Gastrocnemius medialis (tissue), 4 donors: Measurements from ENCODE around the gene IGSF9B. TPM values are rescaled to one million over a fixed set of nuclear protein-coding genes. Genes with fewer than 3 reads are reported as not detected.

ENCODE experiments used
- ATAC-seq, 2 donors: fragments of 150-250 bp; one replicate each; pipeline ENCODE4 v1.9.1; 2016
- DNase-seq, 2 donors: peaks; one replicate each; pipeline ENCODE4 v3.0.0-alpha.2; 2019
- H3K27ac ChIP-seq, 4 donors: fragments of 200-600 bp; sonication (generic); 1 replicate in 1 of 4; 2 replicates in 3 of 4; pipeline ENCODE4 v1.5.1; 2016 to 2018; ENCODE audit warnings: mild to moderate bottlenecking in 2 of 4, moderate library complexity in 1 of 4
- H3K27me3 ChIP-seq, 3 donors: fragments of 200-600 bp; sonication (generic) in 2 of 3; 1 replicate in 1 of 3; 2 replicates in 2 of 3; pipeline versions ENCODE4 v1.5.1 to v1.6.0; 2016 to 2019; ENCODE audit warnings: mild to moderate bottlenecking in 1 of 3, moderate library complexity in 1 of 3
- H3K36me3 ChIP-seq, 2 donors: fragments of 200-600 bp; sonication (generic) in 1 of 2; one replicate each; pipeline ENCODE4 v1.5.1; 2017 to 2018
- H3K4me1 ChIP-seq, 2 donors: fragments of 200-600 bp; sonication (generic) in 1 of 2; one replicate each; pipeline ENCODE4 v1.5.1; 2016 to 2017; ENCODE audit warnings: mild to moderate bottlenecking in 2 of 2
- H3K4me3 ChIP-seq, 4 donors: fragments of 200-600 bp; sonication (generic) in 3 of 4; 1 replicate in 1 of 4; 2 replicates in 3 of 4; pipeline ENCODE4 v1.5.1; 2016 to 2019; ENCODE audit warnings: mild to moderate bottlenecking in 2 of 4
- H3K9me3 ChIP-seq, 3 donors: fragments of 200-600 bp; sonication (generic) in 2 of 3; 1 replicate in 1 of 3; 2 replicates in 2 of 3; pipeline ENCODE4 v1.5.1; 2016 to 2019
- POLR2A ChIP-seq, 2 donors: fragments of 450-650 bp; IDR thresholded peaks; one replicate each; pipeline ENCODE4 v1.6.1; 2017; ENCODE audit warnings: antibody characterized with exemption in 2 of 2, mild to moderate bottlenecking in 2 of 2, moderate library complexity in 2 of 2
- in situ Hi-C, 4 donors: fragments of 200-750 bp; cut with MboI; loops; one replicate each; pipeline versions ENCODE4 v1.15.0 to v1.8.0; 2017; ENCODE audit warnings: low sequenced_read_pairs in 4 of 4
- intact Hi-C: fragments of 100-400 bp; cut with DNase I; formaldehyde crosslinking; loops from one replicate; pipeline ENCODE4 v1.15.1; 2023; ENCODE audit warnings: low total_unique reads
- total RNA-seq, 4 donors: library from RNA; depleted of rRNA; stranded (reverse); fragments of >200 nt; gene quantifications; one replicate each; pipeline versions ENCODE4 v1.1.0 to v1.2.3, GENCODE V29; 2016
- TF ChIP-seq, protein P1 (sequence below), 5 experiments: fragments of 450-650 bp in 3 of 5; fragments of 200-600 bp in 2 of 5; sonication (generic) in 2 of 5; IDR thresholded peaks in 4 of 5; conservative IDR thresholded peaks in 1 of 5; 1 replicate in 4 of 5; 2 replicates in 1 of 5; pipeline ENCODE4 v1.5.1; 2016 to 2019; ENCODE audit warnings: antibody characterized with exemption in 5 of 5, mild to moderate bottlenecking in 3 of 5, moderate library complexity in 3 of 5

Gene IGSF9B
- total RNA-seq, 4 donors from 2014 or later: 0.07 to 2.5 (median 1.4) TPM

DNA sequence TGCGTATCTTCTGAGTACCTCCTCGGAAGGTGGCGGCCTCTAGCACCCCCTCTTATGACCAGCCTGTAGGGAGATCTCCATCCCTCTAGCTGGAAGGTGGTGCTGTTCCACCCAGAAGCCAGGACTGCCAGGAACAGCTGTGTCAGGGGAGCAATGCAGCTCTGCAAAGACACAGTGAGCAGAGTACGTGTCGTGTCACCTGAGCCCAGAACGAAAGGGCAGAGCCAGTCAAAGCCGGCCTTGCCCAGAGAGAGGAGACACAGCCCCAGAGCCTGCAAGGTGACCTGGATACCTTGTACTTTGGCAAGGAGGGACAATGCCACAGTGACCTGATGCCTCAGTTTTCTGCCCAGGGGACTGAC, 18.7 kb upstream of the IGSF9B start:
- H3K27ac ChIP-seq: no peak overlapping the region
- no peaks in the 10 kb centered on the region for H3K36me3 ChIP-seq
- H3K4me1 ChIP-seq: no peaks in the 10 kb centered on the region
- H3K27me3 ChIP-seq: no peaks in the 10 kb centered on the region
- DNase-seq: no peak
- in situ Hi-C loops: no loop called here
- TF ChIP-seq POLR2A (IDR thresholded peaks at IDR 0.05): no peak
- TF ChIP-seq, protein P1, sequence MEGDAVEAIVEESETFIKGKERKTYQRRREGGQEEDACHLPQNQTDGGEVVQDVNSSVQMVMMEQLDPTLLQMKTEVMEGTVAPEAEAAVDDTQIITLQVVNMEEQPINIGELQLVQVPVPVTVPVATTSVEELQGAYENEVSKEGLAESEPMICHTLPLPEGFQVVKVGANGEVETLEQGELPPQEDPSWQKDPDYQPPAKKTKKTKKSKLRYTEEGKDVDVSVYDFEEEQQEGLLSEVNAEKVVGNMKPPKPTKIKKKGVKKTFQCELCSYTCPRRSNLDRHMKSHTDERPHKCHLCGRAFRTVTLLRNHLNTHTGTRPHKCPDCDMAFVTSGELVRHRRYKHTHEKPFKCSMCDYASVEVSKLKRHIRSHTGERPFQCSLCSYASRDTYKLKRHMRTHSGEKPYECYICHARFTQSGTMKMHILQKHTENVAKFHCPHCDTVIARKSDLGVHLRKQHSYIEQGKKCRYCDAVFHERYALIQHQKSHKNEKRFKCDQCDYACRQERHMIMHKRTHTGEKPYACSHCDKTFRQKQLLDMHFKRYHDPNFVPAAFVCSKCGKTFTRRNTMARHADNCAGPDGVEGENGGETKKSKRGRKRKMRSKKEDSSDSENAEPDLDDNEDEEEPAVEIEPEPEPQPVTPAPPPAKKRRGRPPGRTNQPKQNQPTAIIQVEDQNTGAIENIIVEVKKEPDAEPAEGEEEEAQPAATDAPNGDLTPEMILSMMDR (IDR thresholded peaks at IDR 0.05 in 4 of 5, conservative IDR thresholded peaks at IDR 0.05 in 1 of 5): no peak
- intact Hi-C loops: no loop called here
- no peaks in the 10 kb centered on the region for H3K9me3 ChIP-seq
- no peak for ATAC-seq
- no peak overlapping the region for H3K4me3 ChIP-seq

DNA sequence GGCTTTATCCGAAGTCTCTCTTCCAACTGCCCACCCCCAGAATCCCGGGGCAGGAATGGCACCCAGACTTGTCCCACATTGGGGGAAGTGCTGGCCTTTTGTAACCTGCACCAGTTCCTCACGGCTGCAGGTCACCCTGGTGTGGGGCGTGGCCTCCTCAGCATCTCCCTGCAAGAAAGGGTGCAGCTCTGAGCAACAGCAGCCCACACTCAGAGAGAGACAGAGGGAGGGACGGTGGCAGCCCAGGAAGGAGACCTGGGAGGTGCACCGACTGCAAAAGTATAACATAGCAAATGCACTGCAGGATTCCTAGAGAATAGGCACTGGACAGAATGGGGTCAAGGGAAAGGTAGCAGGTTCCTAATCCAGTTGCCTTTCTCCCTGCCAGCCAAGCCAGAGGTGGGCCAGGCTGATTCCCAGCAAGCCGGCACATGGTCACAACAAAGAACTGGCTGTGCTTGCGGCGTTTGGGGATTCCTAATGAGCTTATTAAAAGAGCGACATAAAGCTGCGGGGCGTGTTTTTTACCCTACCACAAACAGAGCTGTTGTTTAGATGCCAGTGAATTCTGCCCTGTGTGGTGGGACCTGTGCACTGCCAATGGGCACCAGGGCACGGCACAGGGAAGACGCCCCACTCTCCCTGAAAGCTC, 18.2 kb upstream of the IGSF9B start:
- Histone ChIP-seq H3K4me1 (no peaks in the 10 kb centered on the region), H3K9me3 (no peaks in the 10 kb centered on the region), H3K27ac (no peak overlapping the region), H3K36me3 (no peaks in the 10 kb centered on the region), H3K27me3 (no peaks in the 10 kb centered on the region), H3K4me3 (no peak overlapping the region)
- TF ChIP-seq, protein P1 (IDR thresholded peaks at IDR 0.05 in 4 of 5, conservative IDR thresholded peaks at IDR 0.05 in 1 of 5): no peak
- no peak for TF ChIP-seq POLR2A (IDR thresholded peaks at IDR 0.05)
- in situ Hi-C loops (no loop called here), intact Hi-C loops (no loop called here)
- DNase-seq (no peak), ATAC-seq (no peak)

DNA sequence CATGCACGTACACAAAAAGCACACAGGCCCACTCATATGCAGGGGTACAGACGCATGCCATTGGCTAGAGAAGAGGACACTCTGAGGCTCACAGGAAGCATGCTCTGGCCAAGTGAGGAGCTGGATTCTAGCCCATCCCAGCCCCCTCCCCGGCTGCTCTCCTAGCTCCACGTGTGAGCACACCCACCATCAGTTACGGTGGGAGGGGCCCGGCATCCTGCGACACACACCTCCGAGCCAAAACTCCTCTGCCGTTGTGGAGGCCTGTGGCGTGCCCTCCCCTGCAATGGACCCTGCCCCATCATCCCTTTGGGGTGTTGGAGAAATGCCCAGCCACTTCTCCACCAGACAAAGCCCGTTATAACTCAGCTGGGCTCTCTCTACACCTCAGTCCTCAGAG, 15.1 kb upstream of the IGSF9B start:
- DNase-seq: no peak
- no peak for ATAC-seq
- Histone ChIP-seq H3K4me3 (no peak overlapping the region), H3K27ac (no peak overlapping the region), H3K27me3 (peaks cover 0 to 4% (median 2%) of the 10 kb centered on the region in 3 donors), H3K36me3 (no peaks in the 10 kb centered on the region), H3K4me1 (peaks cover 0 to 7% of the 10 kb centered on the region in 2 donors), H3K9me3 (no peaks in the 10 kb centered on the region)
- TF ChIP-seq, protein P1 (IDR thresholded peaks at IDR 0.05 in 4 of 5, conservative IDR thresholded peaks at IDR 0.05 in 1 of 5): no peak
- TF ChIP-seq POLR2A (IDR thresholded peaks at IDR 0.05): no peak
- in situ Hi-C loops: no loop called here
- intact Hi-C loops: no loop called here

DNA sequence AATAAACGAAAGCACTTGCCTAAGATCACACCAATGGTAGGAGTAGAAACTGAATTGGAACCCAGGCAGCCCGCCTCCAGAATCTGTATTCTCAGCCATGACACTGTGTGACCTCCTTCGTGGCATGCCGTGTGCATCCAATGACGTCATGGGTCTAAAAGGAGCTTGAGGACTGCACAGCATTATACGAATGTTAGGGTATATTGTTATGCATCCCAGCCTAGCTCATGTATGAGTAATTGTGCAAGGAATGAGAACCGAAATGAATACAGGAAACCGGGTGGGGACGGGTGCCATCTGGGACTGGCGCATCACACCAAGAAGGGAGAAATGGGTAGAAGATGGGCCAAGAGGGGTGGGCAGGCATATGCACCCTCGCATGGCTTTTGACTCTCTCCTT, 12.3 kb upstream of the IGSF9B start:
- H3K9me3 ChIP-seq: no peaks in the 10 kb centered on the region
- no peak overlapping the region for H3K27ac ChIP-seq
- ATAC-seq: no peak
- H3K36me3 ChIP-seq: no peaks in the 10 kb centered on the region
- in situ Hi-C loops: no loop called here
- H3K4me1 ChIP-seq: peaks cover 0 to 7% of the 10 kb centered on the region in 2 donors
- peaks cover 0 to 4% (median 2%) of the 10 kb centered on the region in 3 donors for H3K27me3 ChIP-seq
- intact Hi-C loops: no loop called here
- TF ChIP-seq, protein P1 (IDR thresholded peaks at IDR 0.05 in 4 of 5, conservative IDR thresholded peaks at IDR 0.05 in 1 of 5): no peak
- TF ChIP-seq POLR2A (IDR thresholded peaks at IDR 0.05): no peak
- no peak overlapping the region for H3K4me3 ChIP-seq
- DNase-seq: no peak

DNA sequence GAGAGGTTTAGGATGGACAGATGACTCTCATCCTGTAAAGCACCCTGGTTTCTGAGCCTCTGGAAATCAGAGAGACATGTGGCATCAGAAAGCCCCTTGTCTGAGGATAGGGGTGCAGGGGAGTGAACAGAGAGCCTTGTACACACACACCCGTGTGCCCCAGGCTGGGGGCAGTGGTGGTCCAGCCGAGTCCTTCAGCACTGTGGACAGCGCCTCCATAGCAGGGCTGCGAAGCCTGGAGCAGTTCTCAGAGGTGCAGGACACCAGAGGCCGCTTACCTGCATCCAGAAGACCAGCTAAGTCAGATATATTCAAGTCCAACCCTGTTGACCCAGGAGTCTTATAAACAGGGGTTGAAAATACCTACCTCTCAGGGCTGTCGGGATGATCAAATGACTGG, 11.5 kb upstream of the IGSF9B start:
- no peak for DNase-seq
- ATAC-seq: no peak
- peaks cover 0 to 4% (median 2%) of the 10 kb centered on the region in 3 donors for H3K27me3 ChIP-seq
- intact Hi-C loops (no loop called here), in situ Hi-C loops (no loop called here)
- TF ChIP-seq, protein P1 (IDR thresholded peaks at IDR 0.05 in 4 of 5, conservative IDR thresholded peaks at IDR 0.05 in 1 of 5): no peak
- no peak for TF ChIP-seq POLR2A (IDR thresholded peaks at IDR 0.05)
- H3K36me3 ChIP-seq: no peaks in the 10 kb centered on the region
- H3K9me3 ChIP-seq: no peaks in the 10 kb centered on the region
- no peak overlapping the region for H3K27ac ChIP-seq
- H3K4me3 ChIP-seq: no peak overlapping the region
- peaks cover 2 to 7% of the 10 kb centered on the region in 2 donors for H3K4me1 ChIP-seq
